ENCODE results near the gene FIGN.

GRCh38 chr2:163626639-163627109, 109.1 kb downstream of the FIGN start:
- TF ChIP-seq JUN (IDR thresholded peaks at IDR 0.05; ENCODE audit: low read depth, low read length) (no peak), RXRA (IDR thresholded peaks at IDR 0.05; ENCODE audit: insufficient read depth, low read depth, low read length) (no peak), CTCF (IDR thresholded peaks at IDR 0.05; ENCODE audit: control extremely low read depth in 1 of 3, insufficient read depth in 1 of 3, low read depth in 1 of 3, low read length in 3 of 3) (no peak), ASH2L (IDR thresholded peaks at IDR 0.05; ENCODE audit: low read length) (no peak)

Measured in H1 (cell line).